GOT3 (cell line): ENCODE measurements around the gene EDC3.
"Not testable (repeated sequence)": the region's sequence is repeated elsewhere in the genome, so short reads cannot be mapped to it uniquely, and the experiment has no call there.

Source experiments
- DNase-seq: peaks from one replicate; lab custom pipeline; 2025; ENCODE audit warnings: mixed read lengths; lab: John Stamatoyannopoulos, UW

Gene EDC3

GRCh38 chr15:74648051-74648842 is 47.6 kb downstream of the EDC3 start:
- no peak for DNase-seq

GRCh38 chr15:74646480-74646879 is 49.3 kb downstream of the EDC3 start:
- DNase-seq, result no peak

DNA sequence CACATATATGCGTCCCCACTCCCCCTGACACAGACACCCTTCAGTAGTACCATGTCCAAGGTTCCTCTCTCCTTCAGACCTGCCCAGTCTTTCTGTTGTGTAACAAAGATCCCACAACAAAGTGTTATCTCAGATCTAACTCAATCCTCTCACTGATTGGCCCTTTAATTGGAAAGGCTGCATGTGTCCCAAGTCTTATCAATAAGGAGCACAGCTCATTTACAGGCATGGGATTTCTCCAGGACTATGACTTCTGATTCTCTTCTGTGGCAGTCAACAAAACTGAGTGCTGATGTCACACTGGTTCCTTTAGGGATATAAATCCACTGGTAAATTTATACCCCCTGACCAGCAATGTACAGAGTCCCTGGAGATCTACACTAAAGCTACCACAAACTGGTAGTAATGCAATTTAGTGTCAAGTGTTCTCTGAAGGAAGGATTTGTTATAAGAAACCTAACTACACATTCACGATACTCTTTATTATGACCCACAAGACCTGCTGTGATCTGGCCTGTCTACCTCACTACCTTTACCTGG is 52.1 kb downstream of the EDC3 start:
- DNase-seq, result no peak

DNA sequence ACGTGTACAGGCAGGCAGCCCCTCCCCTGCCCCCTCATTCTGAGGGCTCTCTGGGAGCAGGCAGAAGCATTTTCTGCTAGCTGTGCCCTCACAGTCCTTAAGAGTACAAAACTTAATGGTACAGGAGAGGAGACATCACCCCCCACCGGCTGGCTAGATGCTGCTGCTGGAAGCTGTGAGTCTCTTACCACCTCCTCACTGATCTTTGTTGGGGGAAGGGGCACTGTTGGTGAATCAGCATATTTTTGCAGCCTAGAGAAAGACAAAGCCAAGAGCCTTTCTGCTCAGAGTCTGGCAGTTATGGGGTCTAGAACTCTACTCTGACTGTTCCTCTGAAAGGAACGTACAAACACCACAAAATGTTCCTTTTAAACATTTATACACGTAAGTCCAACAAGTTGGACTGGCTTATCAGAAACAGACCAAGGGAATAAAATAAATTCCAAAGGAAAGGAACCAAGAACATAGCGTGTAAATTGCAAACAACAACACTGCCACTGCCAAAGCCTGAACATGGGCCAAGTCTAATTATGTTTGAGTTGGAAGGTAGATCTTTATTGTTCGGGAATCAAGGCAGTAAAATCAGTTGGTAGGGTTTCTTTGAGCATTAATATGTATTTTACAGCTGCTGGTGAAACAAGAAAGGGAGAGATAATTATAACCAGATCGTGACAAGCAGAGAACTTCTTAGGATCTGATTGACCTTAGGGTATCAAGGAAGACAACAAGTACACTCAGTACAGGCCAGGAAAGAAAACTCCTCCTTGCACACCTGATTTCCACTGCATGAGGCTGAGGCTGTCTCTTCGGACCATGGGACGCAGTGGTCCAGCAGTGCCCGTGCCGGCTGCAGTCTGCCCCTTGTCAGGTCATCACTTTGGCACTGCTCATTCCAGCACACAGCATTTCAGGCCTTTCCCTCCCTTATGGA is 52.8 kb downstream of the EDC3 start:
- DNase-seq, result no peak

- no peak for DNase-seq
Observed at GRCh38 chr15:74642348-74642733, 53.5 kb downstream of the EDC3 start.

GRCh38 chr15:74641151-74641550 is 54.7 kb downstream of the EDC3 start:
- no peak for DNase-seq

GRCh38 chr15:74636984-74637383 is 58.8 kb downstream of the EDC3 start:
- DNase-seq, result no peak

DNA sequence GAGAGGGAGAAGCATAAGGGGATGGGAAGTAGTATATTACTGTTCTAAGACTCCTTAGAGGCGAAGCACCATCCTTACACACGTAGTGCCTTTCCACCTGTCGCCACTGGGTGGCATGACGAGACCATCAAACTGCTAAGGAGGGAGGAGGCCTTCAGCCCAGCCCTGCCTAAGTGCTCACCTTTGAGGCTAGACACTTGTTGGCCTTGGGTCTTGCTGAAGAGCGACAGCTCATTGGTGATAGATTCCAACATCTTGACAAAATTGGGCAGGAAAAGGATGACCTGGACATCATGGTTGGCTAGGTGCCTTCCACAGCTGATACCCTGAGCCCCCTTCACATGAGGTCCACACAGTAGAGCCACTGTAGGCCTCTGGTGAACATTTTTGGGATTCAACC is 60.6 kb downstream of the EDC3 start:
- no peak for DNase-seq

DNA sequence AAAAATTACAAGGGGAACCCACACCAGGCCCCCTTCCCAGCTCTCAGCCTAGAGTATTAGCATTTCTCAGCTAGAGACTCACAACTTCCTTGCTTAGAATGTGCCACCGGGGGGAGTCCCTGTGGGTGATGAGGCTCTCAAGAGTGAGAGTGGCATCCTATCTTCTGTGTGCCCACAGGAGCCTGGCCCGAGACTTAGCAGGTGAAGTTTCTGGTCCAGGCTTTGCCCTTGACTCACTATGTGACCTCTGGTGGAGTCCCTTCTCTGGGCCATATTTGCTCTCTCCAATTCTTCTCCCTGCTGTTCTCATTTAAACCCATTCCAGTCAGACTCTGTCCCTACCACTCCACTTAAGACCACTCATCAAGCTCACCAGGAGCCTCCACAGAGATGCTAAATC is 62.0 kb downstream of the EDC3 start:
- DNase-seq, result no peak

DNA sequence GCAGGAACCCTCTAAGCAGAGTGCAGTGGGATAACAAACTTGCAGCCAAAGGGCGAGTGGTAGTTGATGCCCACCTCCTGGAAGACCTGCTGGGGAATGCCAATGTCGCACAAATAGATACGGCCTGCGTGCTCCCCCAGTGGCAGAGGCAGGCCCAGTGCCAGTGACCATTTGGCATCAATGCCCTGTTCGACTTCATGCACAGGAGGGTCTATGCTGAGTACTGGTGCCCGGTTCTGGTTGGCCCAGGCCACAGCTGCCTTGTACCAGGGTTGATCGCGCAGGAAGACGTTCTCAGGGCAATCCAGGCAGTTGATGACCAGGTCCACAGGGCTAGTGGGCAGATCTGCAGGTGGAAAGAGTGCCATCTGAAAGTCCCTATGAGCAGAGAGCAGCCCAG is 63.2 kb downstream of the EDC3 start:
- DNase-seq, result no peak

- no peak for DNase-seq
Observed at GRCh38 chr15:74631935-74632560, 63.8 kb downstream of the EDC3 start.

DNA sequence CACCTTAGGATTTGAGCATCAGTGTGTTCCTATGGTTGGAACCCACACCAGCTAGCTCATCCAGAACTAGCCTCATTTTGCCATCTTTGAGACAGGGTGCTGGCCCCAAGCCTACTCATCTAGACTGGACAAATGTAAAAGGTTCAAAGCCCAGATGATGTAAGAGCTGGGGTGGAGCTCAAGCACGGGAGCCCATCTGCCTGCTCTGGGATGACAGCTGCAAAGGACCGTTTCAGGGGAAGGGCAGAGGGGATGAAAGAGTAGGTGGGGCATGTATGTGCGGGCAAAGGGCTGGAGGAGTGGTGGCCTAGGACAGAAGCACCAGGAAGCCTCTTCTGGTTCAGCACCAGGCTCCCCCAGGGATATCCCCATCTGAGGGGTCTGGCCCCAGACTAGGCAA is 64.4 kb downstream of the EDC3 start:
- DNase-seq, result no peak

- no peak for DNase-seq
Observed at GRCh38 chr15:74631087-74631385, 64.8 kb downstream of the EDC3 start.

DNA sequence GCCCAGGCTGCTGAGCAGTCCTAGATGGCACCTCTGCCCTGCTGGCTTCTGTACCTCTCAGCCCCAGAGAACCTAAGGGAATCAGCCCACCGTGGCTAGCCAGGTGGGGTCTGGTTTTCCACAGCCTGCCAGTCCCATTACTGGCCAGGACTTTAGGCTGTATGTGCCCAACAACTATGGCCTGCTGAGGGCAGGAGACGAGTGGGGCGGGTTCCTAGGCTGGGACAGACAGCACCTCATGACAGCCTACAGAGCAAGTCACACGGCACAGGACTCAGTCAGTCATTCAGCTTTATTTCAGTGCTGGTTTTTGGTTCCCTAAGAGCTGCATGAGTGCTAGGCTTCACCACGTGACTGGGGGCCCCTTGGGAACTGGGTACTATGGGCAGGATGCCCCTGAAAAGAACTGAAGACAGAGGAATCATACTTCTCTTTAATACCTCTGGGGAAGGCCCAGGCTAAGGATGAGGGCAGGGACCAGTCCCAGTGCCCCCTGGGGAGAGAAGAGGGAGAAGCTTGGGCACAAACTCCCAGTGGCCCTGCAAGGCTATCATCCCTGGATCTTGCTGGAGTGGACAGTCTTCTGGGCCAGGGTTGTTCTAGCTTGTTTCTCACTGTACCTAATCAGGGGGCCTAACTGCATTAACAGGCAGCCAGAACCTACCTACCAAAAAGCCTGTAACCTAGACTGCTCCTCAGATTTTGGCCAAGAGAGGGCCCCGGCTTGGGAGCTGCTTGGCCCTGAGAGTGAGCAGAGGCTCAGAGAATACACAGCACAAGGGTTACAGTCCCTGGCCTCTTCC is 65.3 kb downstream of the EDC3 start:
- no peak for DNase-seq

- not testable (repeated sequence) for DNase-seq
Observed at GRCh38 chr15:74629696-74630095, 66.1 kb downstream of the EDC3 start.

DNA sequence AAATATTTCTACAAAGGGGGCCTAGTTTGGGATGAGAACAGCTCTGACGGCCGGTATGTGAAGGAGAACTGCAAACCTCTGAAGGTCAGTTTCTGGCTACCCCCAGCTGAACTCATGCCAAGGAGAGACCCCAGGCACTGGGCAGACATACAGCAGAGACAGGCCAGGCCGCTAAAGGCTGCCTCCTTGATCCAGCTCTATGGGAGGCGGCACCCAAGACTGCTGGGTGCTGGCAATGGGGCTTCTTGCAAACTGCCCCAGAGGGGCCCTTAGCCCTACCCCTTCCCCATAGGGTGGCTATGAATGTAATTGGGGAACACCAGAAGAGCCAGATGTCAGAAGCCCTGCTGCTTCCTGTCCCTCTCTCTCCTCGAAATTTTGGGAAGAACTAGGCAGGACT is 66.9 kb downstream of the EDC3 start:
- no peak for DNase-seq

GRCh38 chr15:74628199-74628598 is 67.6 kb downstream of the EDC3 start:
- DNase-seq, result no peak

DNA sequence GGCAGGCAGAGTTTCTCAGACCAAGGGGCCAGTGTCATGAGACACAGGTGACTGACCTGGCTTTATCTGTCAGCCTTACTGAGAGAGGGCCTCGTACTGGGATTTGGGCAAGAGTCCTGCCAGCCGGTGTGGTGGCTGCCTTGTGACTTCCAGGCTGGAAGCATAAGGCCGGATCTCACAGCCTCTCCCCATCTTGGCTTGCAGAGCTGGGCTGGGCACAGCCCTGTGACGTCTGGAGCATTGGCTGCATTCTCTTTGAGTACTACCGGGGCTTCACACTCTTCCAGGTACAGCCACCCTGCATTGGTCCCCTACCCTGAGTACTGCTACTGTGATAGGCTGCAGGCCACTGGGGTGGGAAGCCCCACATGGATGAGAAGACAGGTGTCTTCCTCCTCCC is 68.1 kb downstream of the EDC3 start:
- DNase-seq, result no peak

- no peak for DNase-seq
Observed at GRCh38 chr15:74626752-74627692, 68.8 kb downstream of the EDC3 start.

DNA sequence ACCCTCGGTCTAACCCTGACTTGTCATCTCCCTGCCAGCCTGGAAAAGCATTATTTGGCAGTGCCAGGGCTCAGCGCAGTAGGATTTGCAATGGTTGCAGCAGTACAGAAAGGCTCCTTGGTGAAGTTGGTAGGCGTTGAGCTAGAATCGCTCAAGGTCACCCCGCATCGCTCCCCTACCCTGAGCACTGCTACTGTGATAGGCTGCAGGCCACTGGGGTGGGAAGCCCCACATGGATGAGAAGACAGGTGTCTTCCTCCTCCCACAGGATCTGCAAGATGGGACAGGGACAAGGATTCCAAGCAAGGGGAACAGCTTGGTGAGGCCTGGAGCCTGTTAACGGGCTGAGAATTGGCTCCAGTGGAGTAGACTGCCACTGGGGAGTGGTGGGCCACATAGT is 69.5 kb downstream of the EDC3 start:
- DNase-seq, result no peak

GRCh38 chr15:74625693-74626092 is 70.1 kb downstream of the EDC3 start:
- DNase-seq, result no peak
